ACC112 (cell line): ENCODE data around the gene METTL25B.

Experiments used
- H2AFZ ChIP-seq: fragments of 200-600 bp; sonication (generic); one replicate; pipeline ENCODE4 v1.6.0; 2017; ENCODE audit warnings: antibody characterized with exemption, low read length; ENCODE audit not compliant: unreplicated experiment
- H3K27ac ChIP-seq: fragments of 200-600 bp; sonication (generic); 2 replicates; pipeline ENCODE4 v1.5.1; 2014; ENCODE audit warnings: low read depth, mild to moderate bottlenecking, antibody characterized with exemption, low read length, moderate library complexity
- H3K27me3 ChIP-seq: fragments of 200-600 bp; sonication (generic); 2 replicates; pipeline ENCODE4 v1.6.1; 2014; ENCODE audit warnings: mild to moderate bottlenecking, antibody characterized with exemption, low read length, moderate library complexity, mixed read lengths; ENCODE audit not compliant: insufficient read depth
- H3K36me3 ChIP-seq: fragments of 200-600 bp; sonication (generic); 2 replicates; pipeline ENCODE4 v1.6.1; 2016; ENCODE audit warnings: mild to moderate bottlenecking, antibody characterized with exemption, low read length, moderate library complexity, mixed read lengths; ENCODE audit not compliant: insufficient read depth
- H3K4me1 ChIP-seq: fragments of 200-600 bp; sonication (generic); one replicate; pipeline ENCODE4 v1.6.1; 2016; ENCODE audit warnings: low read length, mixed read lengths; ENCODE audit not compliant: insufficient read depth, unreplicated experiment, control insufficient read depth
- H3K4me3 ChIP-seq: fragments of 200-600 bp; sonication (generic); 2 replicates; pipeline ENCODE4 v1.5.1; 2014; ENCODE audit warnings: mild to moderate bottlenecking, low read depth, low read length
- H3K79me2 ChIP-seq: fragments of 200-600 bp; sonication (generic); one replicate; pipeline ENCODE4 v1.6.0; 2016; ENCODE audit warnings: low read length; ENCODE audit not compliant: control insufficient read depth, unreplicated experiment, insufficient read depth

The METTL25B gene

DNA sequence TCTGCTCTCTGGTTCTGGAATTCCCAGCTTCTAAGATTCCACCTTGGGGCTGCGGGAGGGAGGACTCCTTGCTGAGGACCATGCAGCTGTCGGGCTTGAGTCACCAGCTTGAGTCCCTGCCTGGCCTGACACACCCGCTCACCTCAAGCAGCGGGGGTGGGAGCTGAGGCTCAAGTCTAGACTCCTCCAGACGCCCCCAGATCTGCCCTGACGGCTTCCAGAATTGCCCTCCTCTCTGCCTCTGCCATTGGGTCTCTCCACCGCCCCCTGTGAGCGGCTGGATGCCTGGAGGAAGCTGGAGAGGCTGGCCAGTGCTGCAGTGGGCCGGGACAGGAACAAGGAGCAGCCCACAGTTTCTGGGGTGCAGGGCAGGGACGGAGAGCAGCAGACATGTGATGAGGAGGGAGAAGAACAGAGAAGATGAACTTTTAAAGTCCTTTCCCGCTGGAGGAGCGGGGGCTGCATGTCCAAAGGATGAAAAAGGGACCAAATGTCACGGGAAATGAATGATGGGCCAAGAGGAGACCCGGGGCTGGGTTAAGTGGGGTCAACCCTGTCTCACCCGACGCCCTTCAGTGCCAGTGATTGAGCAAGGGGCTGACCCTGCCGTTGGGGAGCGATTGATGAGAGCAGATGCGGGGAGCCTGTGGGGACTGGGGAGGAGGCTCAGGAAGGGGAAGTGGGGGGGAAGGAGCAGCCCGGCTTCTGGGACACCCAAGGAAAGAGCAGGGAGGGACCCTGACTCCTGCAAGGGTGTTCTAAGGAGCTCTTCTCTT lies 36.4 kb upstream of the METTL25B start:
- H2AFZ ChIP-seq = no peak overlapping the region
- no peak overlapping the region for H3K27ac ChIP-seq
- H3K4me3 ChIP-seq = no peak overlapping the region
- no peaks in the 10 kb centered on the region for H3K79me2 ChIP-seq
- H3K27me3 ChIP-seq = no peaks in the 10 kb centered on the region
- peaks cover 17% of the 10 kb centered on the region for H3K4me1 ChIP-seq
- H3K36me3 ChIP-seq = no peaks in the 10 kb centered on the region

DNA sequence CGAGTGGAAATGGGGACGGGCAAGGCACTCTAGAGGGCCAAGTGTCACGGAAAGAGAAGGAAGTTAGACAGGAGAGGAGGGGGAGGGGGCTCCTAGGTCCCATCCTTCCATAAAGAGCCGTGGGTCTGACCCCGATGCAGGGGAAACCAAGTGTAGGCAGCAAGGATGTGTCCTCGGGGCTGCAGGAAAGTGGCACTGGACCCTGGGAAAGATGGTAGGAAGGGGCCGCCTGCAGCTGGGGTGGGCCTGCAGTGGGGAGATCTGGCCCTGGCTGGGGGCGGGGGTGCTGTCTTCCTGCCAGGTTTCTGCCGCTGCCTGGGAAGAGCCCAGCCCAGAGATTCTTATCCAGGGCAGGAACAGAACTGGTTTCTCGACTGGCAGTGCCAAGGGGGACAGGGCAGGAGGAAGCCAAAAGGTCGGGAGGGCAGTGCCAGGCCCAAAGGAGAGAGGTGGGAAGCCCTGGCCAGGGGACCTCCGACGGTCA lies 35.8 kb upstream of the METTL25B start:
- Histone ChIP-seq H3K27ac (no peak overlapping the region), H3K79me2 (no peaks in the 10 kb centered on the region), H3K4me3 (no peak overlapping the region), H2AFZ (no peak overlapping the region), H3K4me1 (peaks cover 17% of the 10 kb centered on the region), H3K36me3 (no peaks in the 10 kb centered on the region), H3K27me3 (no peaks in the 10 kb centered on the region)

DNA sequence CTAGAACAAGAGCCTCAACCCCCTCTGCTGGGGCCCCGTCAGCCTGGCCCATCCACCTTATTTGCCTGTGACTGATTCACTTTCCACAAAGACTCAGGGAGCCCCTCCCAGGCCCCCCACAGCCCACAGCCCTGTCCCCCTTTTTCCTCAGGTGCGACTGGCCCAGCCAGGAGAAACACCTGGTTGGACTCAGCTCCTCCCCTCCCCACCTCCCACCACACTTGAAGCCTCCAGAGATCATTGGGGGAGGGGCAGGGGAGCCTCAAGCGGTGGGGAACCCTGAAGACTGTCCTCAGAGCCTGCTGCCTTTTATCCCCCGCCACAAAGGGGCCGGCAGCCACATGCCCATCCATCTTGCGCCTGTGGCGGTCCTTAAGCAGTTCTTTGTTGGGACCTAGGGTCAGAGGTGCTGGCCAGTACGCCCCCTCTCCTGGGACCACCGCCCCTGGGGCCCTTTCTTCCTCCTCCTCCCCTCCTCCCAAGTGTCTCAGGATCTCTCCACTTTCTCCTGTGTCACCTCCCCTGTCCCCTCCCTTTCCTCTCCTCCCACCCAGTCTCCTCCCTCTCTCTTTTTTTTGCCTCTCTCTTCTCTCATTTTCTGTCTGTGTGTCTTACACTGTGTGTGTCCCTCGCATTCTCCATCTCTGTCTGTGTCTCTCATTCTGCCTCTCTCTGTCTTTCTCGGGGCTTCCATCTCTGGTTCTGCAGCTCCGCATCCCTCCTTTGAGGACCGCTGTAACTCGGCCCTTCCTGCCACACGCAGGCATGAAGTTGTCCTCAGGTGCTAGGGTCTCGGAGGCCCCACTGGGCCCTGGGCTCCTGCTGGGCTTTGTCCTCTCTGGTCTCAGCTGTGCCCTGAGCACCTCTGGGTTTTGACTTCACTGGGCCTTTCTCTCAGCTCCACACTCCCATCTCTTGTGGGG lies 35.1 kb upstream of the METTL25B start:
- H3K4me3 ChIP-seq = no peak overlapping the region
- H2AFZ ChIP-seq = no peak overlapping the region
- H3K27ac ChIP-seq = no peak overlapping the region
- no peaks in the 10 kb centered on the region for H3K36me3 ChIP-seq
- no peaks in the 10 kb centered on the region for H3K27me3 ChIP-seq
- peaks cover 17% of the 10 kb centered on the region for H3K4me1 ChIP-seq
- H3K79me2 ChIP-seq = no peaks in the 10 kb centered on the region

DNA sequence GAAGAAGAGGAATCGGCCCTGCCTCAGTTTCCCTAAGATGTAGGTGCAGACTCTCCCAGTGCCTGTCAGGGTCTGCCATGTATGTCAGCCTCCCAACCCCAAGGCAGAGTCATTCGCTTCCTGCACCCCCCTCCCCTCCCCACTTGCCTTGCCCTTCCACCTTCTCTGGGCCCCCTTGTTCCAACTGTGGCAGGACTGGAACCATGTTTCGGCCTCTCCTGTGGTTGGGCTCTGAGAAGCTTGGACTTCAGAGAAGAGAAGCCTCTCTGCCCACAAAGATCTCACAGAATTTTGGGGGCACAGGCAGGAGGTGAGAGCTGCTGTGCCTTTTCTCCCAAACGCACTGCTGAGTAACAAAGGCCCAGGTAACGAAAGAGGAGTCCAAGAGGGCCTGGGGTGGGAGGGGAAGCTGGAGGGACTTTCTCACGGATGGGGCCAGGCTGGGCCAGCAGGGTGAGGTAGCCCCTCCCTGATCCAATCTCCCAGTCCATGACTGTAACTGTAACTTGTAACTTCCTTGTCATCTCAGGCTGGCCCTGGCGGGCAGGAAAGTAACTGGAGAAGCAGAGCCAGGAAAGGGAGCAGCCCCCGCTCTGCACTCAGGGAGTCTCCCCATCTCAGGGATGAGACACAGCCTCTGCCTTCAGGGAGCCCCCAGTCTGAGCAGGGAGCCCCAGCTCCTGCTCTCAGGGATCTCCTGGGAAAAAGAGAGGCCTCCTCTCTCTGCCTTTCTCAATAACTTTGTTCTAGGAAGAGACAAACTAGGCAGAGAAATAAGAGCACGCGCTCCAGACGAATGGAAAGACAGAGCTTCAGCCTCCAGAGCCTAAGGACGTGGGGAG lies 34.2 kb upstream of the METTL25B start:
- H3K36me3 ChIP-seq = no peaks in the 10 kb centered on the region
- H3K79me2 ChIP-seq = no peaks in the 10 kb centered on the region
- no peak overlapping the region for H2AFZ ChIP-seq
- no peaks in the 10 kb centered on the region for H3K27me3 ChIP-seq
- H3K4me3 ChIP-seq = no peak overlapping the region
- no peak overlapping the region for H3K27ac ChIP-seq
- H3K4me1 ChIP-seq = peaks cover 17% of the 10 kb centered on the region

DNA sequence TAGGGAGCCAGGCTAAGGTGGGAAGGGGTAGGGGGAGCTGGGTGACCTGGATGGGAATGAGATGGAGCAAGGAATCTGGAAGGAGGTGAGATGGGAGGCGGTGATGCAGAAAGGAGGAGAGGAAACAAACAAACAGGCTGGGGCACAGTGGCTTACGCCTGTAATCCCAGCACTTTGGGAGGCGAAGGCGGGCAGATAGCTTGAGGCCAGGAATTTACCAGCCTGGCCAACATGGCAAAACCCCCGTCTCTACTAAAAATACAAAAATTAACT lies 33.6 kb upstream of the METTL25B start:
- Histone ChIP-seq H3K79me2 (no peaks in the 10 kb centered on the region), H3K27me3 (no peaks in the 10 kb centered on the region), H3K27ac (no peak overlapping the region), H3K4me1 (peaks cover 14% of the 10 kb centered on the region), H3K36me3 (no peaks in the 10 kb centered on the region), H3K4me3 (no peak overlapping the region), H2AFZ (no peak overlapping the region)

DNA sequence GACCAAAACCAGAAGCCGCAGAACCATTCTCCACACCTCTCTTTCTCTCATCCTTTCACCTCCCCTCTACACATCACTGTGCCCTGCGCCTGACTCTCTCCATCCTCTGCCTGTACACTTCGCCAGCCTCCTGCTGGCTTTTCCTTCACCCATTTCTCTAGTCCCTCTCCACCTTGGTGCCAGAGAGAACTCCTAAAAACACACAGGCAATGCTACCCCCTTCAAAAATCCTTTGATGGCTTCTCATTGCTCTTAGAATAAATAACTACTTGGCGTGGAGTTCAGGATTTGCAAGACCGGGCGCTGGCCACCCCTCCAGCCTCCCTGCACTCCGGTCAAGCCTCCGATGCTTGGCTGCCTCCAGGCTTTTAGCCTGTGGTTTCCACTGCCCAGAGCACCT lies 31.5 kb upstream of the METTL25B start:
- Histone ChIP-seq H2AFZ (no peak overlapping the region), H3K79me2 (no peaks in the 10 kb centered on the region), H3K4me1 (peaks cover 4% of the 10 kb centered on the region), H3K27ac (no peak overlapping the region), H3K4me3 (no peak overlapping the region), H3K36me3 (no peaks in the 10 kb centered on the region), H3K27me3 (no peaks in the 10 kb centered on the region)

DNA sequence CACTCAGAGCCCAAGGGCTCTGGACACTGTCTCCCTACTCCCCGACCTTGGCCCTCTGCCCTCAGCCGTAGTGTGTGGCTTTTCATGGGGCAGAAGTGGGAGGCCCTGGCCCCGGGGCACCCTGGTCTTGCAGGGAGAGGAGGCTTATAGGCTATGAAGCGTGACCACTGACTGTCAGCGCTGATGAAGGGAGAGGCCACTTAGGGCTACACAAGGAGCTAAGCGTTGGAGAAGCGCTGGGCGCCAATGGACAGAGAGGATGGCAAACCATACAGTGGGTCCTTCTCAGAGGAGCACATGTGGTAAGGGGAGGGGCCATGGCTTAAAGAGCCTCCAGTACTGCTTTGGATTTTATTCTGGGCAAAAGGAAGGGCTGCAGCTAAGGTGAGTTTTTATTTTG lies 30.8 kb upstream of the METTL25B start:
- H3K4me1 ChIP-seq = no peaks in the 10 kb centered on the region
- H3K27ac ChIP-seq = no peak overlapping the region
- H3K27me3 ChIP-seq = no peaks in the 10 kb centered on the region
- no peak overlapping the region for H2AFZ ChIP-seq
- no peaks in the 10 kb centered on the region for H3K36me3 ChIP-seq
- no peaks in the 10 kb centered on the region for H3K79me2 ChIP-seq
- no peak overlapping the region for H3K4me3 ChIP-seq

DNA sequence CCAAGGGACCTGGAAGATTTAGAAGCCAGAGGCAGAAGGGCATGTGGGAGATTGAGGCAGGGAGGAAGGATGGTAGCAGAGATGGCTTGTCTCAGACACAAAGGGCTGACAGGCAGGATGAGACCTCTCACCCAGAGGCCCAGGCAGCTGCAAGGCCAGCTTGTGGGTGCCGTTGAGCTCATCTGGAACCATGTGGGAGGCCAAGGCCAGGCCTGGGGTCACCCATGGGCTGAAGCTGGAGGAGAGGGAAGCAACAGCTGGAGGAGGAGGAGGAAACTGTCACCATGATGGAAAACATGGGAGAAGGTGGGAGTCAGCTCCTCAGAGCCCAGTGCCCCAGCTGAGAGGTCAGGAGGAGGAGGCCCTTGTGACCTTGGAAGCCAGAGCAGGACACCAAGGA lies 29.3 kb upstream of the METTL25B start:
- Histone ChIP-seq H3K4me1 (no peaks in the 10 kb centered on the region), H3K27me3 (no peaks in the 10 kb centered on the region), H3K27ac (no peak overlapping the region), H3K79me2 (no peaks in the 10 kb centered on the region), H2AFZ (no peak overlapping the region), H3K36me3 (no peaks in the 10 kb centered on the region), H3K4me3 (no peak overlapping the region)

DNA sequence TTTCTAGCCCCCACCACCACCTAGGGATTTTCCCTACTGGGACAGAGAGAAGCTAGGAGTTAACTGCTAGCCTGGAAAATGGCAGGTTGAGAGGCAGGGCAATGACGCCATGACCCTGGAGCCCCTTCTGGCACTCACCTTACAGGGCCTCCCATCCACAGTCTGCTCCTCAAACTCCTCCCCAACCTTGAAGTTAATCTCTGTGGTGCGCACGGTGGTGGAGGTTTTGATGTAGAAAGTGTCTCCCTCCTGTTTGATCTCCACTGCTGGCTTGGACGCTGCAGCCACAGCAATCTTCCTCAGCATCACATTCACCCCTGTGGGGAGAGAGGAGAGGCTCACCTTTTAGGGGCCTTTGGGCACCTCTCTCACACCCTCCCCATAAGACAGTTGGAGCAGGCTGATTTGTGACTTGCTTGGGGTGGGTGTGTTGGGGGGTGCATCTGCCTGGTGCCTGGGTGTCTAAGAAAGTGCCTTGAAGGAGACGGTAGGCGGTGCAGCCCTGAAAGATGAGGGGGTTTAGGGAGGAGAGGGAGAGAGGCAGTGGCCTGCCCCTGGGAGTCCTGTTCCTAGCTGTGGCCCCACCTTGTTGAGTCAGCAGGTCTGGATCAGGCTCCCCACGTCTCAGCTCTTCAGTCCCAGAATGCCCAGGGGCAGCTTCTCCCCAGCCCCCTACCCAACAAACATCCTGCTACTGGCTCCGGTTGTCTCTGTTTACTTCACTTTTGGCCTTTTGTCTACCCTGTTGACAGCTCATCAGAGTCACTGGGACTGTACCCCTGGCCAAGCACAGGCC lies 27.3 kb upstream of the METTL25B start:
- Histone ChIP-seq H3K27ac (no peak overlapping the region), H3K79me2 (no peaks in the 10 kb centered on the region), H3K27me3 (no peaks in the 10 kb centered on the region), H3K4me1 (peaks cover 8% of the 10 kb centered on the region), H3K36me3 (no peaks in the 10 kb centered on the region), H2AFZ (no peak overlapping the region), H3K4me3 (no peak overlapping the region)

DNA sequence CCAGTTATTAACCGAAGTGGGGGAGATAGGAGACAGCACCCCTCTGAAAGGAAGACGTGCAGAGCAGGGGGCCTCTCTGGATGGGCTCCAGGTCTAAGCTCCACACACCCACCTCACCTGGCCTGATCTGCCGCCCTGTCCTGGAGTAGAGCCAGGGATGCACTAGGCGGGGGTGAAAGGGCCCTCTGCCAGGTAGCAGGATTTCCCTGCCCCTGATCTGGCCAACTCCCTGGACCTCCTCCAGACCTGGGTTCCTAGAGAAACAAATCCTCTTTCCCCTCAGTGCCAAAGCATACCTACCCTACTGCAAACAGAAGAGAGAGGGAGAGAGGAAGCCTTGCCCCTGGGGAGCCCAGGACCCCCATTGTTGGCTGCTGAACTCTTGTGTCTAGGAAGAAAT lies 24.9 kb upstream of the METTL25B start:
- H3K4me1 ChIP-seq = peaks cover 29% of the 10 kb centered on the region

More for the DNA sequence above, 24.9 kb upstream of the METTL25B start:
- Histone ChIP-seq H3K79me2 (no peaks in the 10 kb centered on the region), H3K27me3 (no peaks in the 10 kb centered on the region), H3K4me3 (peak overlapping the region; percentile 0; the same call in 1 of the 2 replicates), H3K36me3 (no peaks in the 10 kb centered on the region), H3K27ac (no peak overlapping the region), H2AFZ (no peak overlapping the region)
